ENCODE data around the gene FAM193B.

The FAM193B gene

DNA sequence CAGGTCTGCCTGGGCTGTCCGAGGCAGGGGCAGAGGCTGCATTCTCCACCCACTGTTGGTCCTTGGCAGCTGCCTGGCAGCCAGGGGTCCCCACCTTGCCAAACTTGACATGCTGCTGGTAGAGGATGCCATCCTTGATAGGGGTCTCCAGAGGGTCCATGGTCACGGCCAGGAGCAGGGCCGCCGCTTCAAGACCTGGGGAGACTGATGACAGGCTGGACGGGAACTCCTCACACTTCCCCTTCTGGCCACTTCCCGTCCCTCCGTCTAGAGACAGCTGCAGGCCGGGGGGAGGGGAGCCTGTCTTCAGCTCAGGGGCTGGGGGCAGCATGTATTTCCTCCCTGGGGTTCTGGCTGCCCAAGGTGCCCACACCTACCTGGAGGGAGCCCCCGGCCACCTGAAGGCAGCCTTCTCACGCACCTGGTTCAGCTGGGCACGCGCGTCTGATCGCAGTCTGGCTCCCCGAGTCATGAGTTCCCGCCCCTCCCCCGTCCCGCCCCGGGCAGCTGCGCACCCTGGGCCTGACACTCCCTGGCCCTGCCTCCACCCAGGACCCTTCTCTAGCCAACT, 44.9 kb downstream of the FAM193B start, which contains the start of gene DOK3:
DOK3 (minus strand) TSS at position 446 of the 571 bp plus-strand sequence; CDS start at position 160, 286 bp downstream.
- peak; percentile 78 for DNase-seq (ENCODE audit: extremely low read depth, insufficient read length)
- H3K4me3 ChIP-seq (replicated peaks; ENCODE audit: low read depth, low read length): peak within 1 kb of the TSS; percentile 81
- H3K36me3 ChIP-seq (ENCODE audit: control insufficient read depth, insufficient read depth, low read length): peaks cover 35% of the 10 kb centered on the region
- H3K27me3 ChIP-seq (replicated peaks; ENCODE audit: control insufficient read depth, insufficient read depth, low read length): no peaks in the 10 kb centered on the region
- TF ChIP-seq, protein P1, sequence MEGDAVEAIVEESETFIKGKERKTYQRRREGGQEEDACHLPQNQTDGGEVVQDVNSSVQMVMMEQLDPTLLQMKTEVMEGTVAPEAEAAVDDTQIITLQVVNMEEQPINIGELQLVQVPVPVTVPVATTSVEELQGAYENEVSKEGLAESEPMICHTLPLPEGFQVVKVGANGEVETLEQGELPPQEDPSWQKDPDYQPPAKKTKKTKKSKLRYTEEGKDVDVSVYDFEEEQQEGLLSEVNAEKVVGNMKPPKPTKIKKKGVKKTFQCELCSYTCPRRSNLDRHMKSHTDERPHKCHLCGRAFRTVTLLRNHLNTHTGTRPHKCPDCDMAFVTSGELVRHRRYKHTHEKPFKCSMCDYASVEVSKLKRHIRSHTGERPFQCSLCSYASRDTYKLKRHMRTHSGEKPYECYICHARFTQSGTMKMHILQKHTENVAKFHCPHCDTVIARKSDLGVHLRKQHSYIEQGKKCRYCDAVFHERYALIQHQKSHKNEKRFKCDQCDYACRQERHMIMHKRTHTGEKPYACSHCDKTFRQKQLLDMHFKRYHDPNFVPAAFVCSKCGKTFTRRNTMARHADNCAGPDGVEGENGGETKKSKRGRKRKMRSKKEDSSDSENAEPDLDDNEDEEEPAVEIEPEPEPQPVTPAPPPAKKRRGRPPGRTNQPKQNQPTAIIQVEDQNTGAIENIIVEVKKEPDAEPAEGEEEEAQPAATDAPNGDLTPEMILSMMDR (IDR thresholded peaks at IDR 0.05; ENCODE audit: insufficient read depth, low read length, poor library complexity, severe bottlenecking): no peak

GRCh38 chr5:177508837-177509236, 45.5 kb downstream of the FAM193B start:
- peaks cover 29% of the 10 kb centered on the region for H3K36me3 ChIP-seq (ENCODE audit: control insufficient read depth, insufficient read depth, low read length)
- H3K27me3 ChIP-seq (replicated peaks; ENCODE audit: control insufficient read depth, insufficient read depth, low read length): no peaks in the 10 kb centered on the region
- H3K4me3 ChIP-seq (replicated peaks; ENCODE audit: low read depth, low read length): peak overlapping the region; percentile 81
- TF ChIP-seq, protein P1 (IDR thresholded peaks at IDR 0.05; ENCODE audit: insufficient read depth, low read length, poor library complexity, severe bottlenecking): no peak
- peak; percentile 69 for DNase-seq (ENCODE audit: extremely low read depth, insufficient read length)

DNA sequence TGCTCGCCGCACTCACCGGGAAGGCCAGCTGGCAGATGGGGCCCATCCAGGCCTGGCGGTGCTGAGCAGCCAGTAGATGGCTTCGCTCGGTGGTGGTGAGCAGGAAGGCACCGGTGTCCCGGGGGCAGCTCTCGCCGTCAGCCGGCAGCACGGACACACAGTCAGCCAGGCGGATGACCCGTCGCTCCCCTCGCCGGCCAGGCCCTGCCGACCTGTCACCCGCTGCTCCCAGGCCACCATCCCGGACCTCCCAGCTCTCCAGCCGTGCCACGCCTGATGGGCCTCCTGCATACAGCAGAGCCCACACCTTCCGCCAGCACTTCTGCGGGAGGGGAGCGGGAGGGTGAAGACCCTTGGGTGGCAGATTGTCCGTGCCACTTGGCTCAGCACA, 46.1 kb downstream of the FAM193B start:
- Histone ChIP-seq H3K36me3 (ENCODE audit: control insufficient read depth, insufficient read depth, low read length) (peaks cover 29% of the 10 kb centered on the region), H3K27me3 (replicated peaks; ENCODE audit: control insufficient read depth, insufficient read depth, low read length) (no peaks in the 10 kb centered on the region), H3K4me3 (replicated peaks; ENCODE audit: low read depth, low read length) (peak overlapping the region; percentile 81)
- TF ChIP-seq, protein P1 (IDR thresholded peaks at IDR 0.05; ENCODE audit: insufficient read depth, low read length, poor library complexity, severe bottlenecking): no peak
- DNase-seq (ENCODE audit: extremely low read depth, insufficient read length): no peak

DNA sequence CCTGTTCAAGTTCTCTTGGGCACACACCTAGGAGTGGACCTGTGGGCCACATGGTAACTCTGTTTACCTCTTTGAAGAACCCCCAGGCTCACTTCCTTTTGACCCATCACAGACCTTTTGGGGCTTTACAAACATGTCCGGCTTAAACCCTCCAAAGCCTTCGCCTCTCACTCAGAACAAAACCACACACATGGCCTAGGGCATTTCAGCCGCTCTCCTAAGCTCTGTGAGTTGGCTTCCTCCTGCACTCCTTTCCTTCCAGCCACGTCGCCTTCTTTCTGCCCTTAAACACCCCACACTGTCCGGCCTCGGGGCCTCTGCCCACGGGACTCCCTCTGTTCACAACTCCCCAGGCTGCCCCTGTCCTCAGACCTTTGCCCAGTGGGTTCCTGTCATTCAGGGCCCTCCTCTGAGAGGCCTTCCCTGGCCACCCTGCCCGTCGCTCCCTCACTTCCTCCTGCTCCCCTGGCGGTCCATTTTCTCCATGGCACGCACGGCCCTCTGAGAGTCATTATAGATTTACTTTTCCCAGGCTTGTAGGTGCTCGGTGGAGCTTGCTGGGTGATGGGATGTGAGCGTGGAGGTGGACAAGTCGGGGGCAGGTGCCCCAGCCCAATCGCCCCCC, 46.7 kb downstream of the FAM193B start:
- Histone ChIP-seq H3K36me3 (ENCODE audit: control insufficient read depth, insufficient read depth, low read length) (peaks cover 29% of the 10 kb centered on the region), H3K4me3 (replicated peaks; ENCODE audit: low read depth, low read length) (peak overlapping the region; percentile 81), H3K27me3 (replicated peaks; ENCODE audit: control insufficient read depth, insufficient read depth, low read length) (no peaks in the 10 kb centered on the region)
- TF ChIP-seq, protein P1 (IDR thresholded peaks at IDR 0.05; ENCODE audit: insufficient read depth, low read length, poor library complexity, severe bottlenecking): no peak
- DNase-seq (ENCODE audit: extremely low read depth, insufficient read length): no peak

DNA sequence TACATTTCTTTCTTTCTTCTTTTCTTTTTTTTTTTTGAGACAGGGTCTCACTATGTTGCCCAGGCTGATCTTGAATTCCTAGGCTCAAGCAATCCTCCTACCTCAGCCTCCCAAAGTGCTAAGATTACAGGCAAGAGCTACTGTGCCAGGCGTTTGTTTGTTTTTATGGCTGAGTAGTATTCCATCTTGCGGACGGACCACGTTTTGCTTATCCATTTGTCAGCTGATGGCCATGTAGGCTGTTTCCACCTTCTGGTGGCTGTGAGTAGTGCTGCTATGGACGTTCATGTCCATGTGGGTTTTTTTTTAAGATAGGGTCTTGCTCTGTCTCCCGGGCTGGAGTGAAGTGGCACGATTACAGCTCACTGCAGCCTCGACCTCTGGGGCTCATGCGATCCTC, 47.2 kb downstream of the FAM193B start:
- Histone ChIP-seq H3K36me3 (ENCODE audit: control insufficient read depth, insufficient read depth, low read length) (peaks cover 25% of the 10 kb centered on the region), H3K27me3 (replicated peaks; ENCODE audit: control insufficient read depth, insufficient read depth, low read length) (no peaks in the 10 kb centered on the region), H3K4me3 (replicated peaks; ENCODE audit: low read depth, low read length) (peak overlapping the region; percentile 81)
- no peak for DNase-seq (ENCODE audit: extremely low read depth, insufficient read length)
- TF ChIP-seq, protein P1 (IDR thresholded peaks at IDR 0.05; ENCODE audit: insufficient read depth, low read length, poor library complexity, severe bottlenecking): peak; percentile 22
